ENCODE results near the gene RTN4. TPM values are rescaled to one million over a fixed set of nuclear protein-coding genes. Genes with fewer than 3 reads are reported as not detected.
A peak's percentile ranks its signal among the peaks of the same experiment; 100 is the strongest.

Gene RTN4, protein sequence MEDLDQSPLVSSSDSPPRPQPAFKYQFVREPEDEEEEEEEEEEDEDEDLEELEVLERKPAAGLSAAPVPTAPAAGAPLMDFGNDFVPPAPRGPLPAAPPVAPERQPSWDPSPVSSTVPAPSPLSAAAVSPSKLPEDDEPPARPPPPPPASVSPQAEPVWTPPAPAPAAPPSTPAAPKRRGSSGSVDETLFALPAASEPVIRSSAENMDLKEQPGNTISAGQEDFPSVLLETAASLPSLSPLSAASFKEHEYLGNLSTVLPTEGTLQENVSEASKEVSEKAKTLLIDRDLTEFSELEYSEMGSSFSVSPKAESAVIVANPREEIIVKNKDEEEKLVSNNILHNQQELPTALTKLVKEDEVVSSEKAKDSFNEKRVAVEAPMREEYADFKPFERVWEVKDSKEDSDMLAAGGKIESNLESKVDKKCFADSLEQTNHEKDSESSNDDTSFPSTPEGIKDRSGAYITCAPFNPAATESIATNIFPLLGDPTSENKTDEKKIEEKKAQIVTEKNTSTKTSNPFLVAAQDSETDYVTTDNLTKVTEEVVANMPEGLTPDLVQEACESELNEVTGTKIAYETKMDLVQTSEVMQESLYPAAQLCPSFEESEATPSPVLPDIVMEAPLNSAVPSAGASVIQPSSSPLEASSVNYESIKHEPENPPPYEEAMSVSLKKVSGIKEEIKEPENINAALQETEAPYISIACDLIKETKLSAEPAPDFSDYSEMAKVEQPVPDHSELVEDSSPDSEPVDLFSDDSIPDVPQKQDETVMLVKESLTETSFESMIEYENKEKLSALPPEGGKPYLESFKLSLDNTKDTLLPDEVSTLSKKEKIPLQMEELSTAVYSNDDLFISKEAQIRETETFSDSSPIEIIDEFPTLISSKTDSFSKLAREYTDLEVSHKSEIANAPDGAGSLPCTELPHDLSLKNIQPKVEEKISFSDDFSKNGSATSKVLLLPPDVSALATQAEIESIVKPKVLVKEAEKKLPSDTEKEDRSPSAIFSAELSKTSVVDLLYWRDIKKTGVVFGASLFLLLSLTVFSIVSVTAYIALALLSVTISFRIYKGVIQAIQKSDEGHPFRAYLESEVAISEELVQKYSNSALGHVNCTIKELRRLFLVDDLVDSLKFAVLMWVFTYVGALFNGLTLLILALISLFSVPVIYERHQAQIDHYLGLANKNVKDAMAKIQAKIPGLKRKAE
- total RNA-seq (100 to 1,000 TPM; 118 to 275 (median 200) TPM), polyA plus RNA-seq (100 to 1,000 TPM; 110 to 334 TPM)
- long read RNA-seq, donor 1, transcript RTN4-201 (7 exons, 2,333 nt), result major isoform, 15 of 82 reads
- long read RNA-seq, donor 1, partial matches to known transcripts, result 60 of 82 reads
- long read RNA-seq, donor 1, other reads (novel, unspliced or antisense), result 4 of 82 reads
- long read RNA-seq, donor 2, full-length matches to known transcripts, result 71 of 86 reads
- long read RNA-seq, donor 2, partial matches to known transcripts, result 15 of 86 reads
- long read RNA-seq, donor 2, other reads (novel, unspliced or antisense), result 0 of 86 reads
- long read RNA-seq, donor 3, full-length matches to known transcripts, result 266 of 315 reads
- long read RNA-seq, donor 3, partial matches to known transcripts, result 41 of 315 reads
- long read RNA-seq, donor 3, other reads (novel, unspliced or antisense), result 8 of 315 reads

DNA sequence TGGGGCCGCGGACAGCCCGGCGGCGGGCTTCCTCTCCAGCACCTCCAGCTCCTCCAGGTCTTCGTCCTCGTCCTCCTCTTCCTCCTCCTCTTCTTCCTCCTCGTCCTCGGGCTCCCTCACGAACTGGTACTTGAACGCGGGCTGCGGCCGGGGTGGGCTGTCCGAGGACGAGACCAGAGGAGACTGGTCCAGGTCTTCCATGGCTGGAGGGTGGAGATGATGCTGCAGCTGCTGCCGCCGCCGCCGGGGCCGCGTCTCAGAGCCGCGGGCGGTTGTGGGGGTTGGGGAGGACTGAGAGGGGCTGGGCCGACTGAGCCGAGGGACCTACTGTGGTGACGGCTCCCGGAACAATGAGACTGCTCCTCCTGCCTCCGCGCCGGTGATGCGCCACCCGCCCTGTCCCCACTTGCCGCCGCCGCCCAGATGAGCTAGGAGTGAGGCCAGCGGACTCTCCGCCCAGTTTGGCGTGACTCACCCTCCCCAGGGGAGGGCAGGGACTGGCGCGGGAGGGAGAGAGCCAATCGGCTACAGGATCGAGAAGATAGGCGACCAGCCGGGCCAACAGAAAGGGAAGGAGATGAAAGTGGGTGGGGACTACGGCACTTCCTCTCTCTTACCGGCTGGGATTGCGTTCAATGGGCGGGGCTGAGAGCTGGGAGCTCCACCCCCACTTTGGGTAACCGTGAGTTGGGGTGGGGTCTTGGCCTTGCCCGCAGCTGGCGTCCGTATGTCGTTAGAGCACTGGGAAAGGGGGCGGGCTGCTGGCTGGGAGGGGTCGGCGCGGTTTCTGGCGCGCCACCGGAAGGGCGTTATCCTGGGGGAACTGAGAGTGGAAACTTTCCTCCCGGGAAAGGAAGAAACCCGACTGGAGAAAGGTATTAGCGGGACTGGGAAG, at the start of gene RTN4:
Gene RTN4, minus strand, starts transcription at position 352 of the 895 bp plus-strand sequence. Its CDS starts 151 bp downstream, at position 201.
- peak; percentile 98 for TF ChIP-seq POLR2A (IDR thresholded peaks at IDR 0.05)
- TF ChIP-seq, protein P1, sequence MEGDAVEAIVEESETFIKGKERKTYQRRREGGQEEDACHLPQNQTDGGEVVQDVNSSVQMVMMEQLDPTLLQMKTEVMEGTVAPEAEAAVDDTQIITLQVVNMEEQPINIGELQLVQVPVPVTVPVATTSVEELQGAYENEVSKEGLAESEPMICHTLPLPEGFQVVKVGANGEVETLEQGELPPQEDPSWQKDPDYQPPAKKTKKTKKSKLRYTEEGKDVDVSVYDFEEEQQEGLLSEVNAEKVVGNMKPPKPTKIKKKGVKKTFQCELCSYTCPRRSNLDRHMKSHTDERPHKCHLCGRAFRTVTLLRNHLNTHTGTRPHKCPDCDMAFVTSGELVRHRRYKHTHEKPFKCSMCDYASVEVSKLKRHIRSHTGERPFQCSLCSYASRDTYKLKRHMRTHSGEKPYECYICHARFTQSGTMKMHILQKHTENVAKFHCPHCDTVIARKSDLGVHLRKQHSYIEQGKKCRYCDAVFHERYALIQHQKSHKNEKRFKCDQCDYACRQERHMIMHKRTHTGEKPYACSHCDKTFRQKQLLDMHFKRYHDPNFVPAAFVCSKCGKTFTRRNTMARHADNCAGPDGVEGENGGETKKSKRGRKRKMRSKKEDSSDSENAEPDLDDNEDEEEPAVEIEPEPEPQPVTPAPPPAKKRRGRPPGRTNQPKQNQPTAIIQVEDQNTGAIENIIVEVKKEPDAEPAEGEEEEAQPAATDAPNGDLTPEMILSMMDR (IDR thresholded peaks at IDR 0.05), result peak in 2 of 3 donors; percentile 8 to 27
- TF ChIP-seq EP300 (IDR thresholded peaks at IDR 0.05), result no peak
- DNase-seq, result peak; percentile 97 to 99 (median 98)
- H3K4me3 ChIP-seq, result peak within 1 kb of the TSS; percentile 84
- no peaks in the 10 kb centered on the region for H3K27me3 ChIP-seq
- no peaks in the 10 kb centered on the region for H3K9me3 ChIP-seq
- intact Hi-C loops (cut with DNase I), result loop anchor here in 2 of 4 donors (5.0 to 10.0 kb wide), 2 partner anchors 52 to 64 kb away; no protein-coding TSS in a partner anchor
- H3K27ac ChIP-seq, result peak within 1 kb of the TSS; percentile 92 to 99
- 0 to 1% (median 1%) methylated on average over 49 to 66 of the region's 66 CpGs for WGBS, 3 donors
- H3K36me3 ChIP-seq, result no peaks in the 10 kb centered on the region
- peaks cover 6% of the 10 kb centered on the region for H3K4me1 ChIP-seq (ENCODE audit: insufficient read depth)

DNA sequence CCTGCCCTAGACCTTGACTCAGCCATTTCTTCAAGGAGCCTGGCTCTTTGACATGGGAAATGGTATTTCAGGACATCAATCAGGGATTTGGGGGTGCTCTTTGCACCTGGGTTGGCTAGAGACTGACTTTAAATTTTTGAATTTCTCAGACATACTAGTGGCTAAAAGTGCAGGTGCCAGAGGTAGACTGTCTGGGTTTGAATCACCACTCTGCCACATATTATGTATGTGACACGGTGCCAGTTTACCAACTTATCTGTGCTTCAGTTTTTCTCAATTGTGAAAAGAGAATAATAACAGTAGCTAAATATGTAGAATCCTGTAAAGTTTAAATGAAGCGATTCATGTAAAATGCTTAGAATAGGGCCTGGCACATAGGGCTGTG, 49.2 kb upstream of the RTN4 start:
- H3K4me1 ChIP-seq (ENCODE audit: insufficient read depth), result peaks cover 16% of the 10 kb centered on the region
- WGBS, 3 donors, result 91 to 95% (median 95%) methylated on average over 2 of the region's 2 CpGs

More for the DNA sequence above, 49.2 kb upstream of the RTN4 start:
- no peak overlapping the region for H3K4me3 ChIP-seq
- no peaks in the 10 kb centered on the region for H3K27me3 ChIP-seq
- intact Hi-C loops (cut with DNase I), result loop anchor here in 1 of 4 donors (10.0 kb wide), 1 partner anchor 65 kb away; no protein-coding TSS in a partner anchor
- H3K27ac ChIP-seq, result no peak overlapping the region
- DNase-seq, result no peak
- TF ChIP-seq, protein P1 (IDR thresholded peaks at IDR 0.05), result no peak
- no peak for TF ChIP-seq POLR2A (IDR thresholded peaks at IDR 0.05)
- TF ChIP-seq EP300 (IDR thresholded peaks at IDR 0.05), result no peak
- H3K9me3 ChIP-seq, result no peaks in the 10 kb centered on the region
- no peaks in the 10 kb centered on the region for H3K36me3 ChIP-seq
